DMS114 treated with DMSO at 0.1 percent for 48 hours (cell line): Measurements from ENCODE around the gene EYA4.

Experiments used
- DNase-seq: peaks from one replicate; lab custom pipeline; 2025; ENCODE audit not compliant: unreplicated experiment; lab: John Stamatoyannopoulos, UW

EYA4 gene

GRCh38 chr6:133435065-133435728, 194.0 kb downstream of the EYA4 start:
- DNase-seq: no peak

DNA sequence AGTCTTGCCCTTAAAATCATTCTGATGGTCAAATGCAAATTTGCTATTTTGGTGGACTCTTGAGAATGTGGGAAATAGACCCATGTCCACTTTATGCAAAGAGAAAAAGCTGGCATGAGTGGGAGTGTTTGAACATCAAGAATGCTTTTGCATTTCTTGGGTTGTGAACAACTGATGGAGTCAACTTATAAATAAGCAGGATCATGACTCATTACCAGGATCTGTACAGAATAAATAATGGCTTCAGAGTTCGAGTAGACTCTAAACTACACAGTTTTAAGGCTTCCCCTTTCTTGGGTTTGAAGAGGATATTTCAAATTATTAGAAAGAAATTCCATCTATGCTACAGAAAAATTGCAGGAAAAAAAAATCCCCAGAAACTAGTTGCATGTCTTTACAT, 195.5 kb downstream of the EYA4 start:
- DNase-seq: no peak

- DNase-seq: no peak
Observed at GRCh38 chr6:133441491-133441890, 200.3 kb downstream of the EYA4 start.

- no peak for DNase-seq
Observed at GRCh38 chr6:133446789-133447188, 205.6 kb downstream of the EYA4 start.

DNA sequence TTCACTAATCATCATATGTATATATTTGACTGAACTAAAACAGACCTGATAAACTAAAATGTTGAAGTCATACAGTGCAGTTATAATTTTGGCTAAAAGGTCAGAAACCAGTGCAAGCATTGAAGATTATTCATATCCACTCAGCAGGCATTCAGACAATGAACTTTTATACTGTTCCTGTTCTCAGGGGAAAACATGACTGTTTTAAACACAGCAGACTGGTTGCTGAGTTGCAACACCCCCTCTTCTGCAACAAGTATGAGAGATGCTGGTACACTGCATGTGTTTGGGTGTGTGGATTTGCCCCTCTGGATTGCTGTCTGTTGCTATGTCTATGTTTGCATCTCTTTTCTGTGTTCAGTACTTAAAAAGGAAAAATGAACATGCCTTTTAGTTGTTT, 206.8 kb downstream of the EYA4 start:
- no peak for DNase-seq

GRCh38 chr6:133456439-133456838, 215.3 kb downstream of the EYA4 start:
- DNase-seq: no peak

GRCh38 chr6:133456944-133457343, 215.8 kb downstream of the EYA4 start:
- no peak for DNase-seq

GRCh38 chr6:133460101-133460500, 218.9 kb downstream of the EYA4 start:
- no peak for DNase-seq

GRCh38 chr6:133463790-133464189, 222.6 kb downstream of the EYA4 start:
- no peak for DNase-seq

DNA sequence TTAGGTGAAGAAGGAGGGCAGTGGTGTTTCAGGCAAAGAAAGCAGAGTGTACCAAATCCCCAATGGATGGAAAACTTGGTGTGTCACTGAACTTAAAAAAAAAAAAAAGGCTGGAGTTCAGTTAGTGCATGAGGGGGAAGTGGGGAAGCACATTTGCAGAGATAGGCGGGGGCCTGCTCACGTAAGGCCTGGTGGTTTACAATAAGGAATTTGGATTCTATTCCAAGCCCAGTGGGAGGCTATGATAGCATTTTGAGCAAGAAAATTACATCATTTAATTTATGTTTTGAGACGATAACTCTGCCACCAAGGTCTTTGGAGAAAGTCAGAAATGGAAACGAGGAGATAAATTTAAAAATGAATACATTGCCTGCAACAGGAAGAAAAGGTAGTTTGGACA, 225.5 kb downstream of the EYA4 start:
- no peak for DNase-seq

DNA sequence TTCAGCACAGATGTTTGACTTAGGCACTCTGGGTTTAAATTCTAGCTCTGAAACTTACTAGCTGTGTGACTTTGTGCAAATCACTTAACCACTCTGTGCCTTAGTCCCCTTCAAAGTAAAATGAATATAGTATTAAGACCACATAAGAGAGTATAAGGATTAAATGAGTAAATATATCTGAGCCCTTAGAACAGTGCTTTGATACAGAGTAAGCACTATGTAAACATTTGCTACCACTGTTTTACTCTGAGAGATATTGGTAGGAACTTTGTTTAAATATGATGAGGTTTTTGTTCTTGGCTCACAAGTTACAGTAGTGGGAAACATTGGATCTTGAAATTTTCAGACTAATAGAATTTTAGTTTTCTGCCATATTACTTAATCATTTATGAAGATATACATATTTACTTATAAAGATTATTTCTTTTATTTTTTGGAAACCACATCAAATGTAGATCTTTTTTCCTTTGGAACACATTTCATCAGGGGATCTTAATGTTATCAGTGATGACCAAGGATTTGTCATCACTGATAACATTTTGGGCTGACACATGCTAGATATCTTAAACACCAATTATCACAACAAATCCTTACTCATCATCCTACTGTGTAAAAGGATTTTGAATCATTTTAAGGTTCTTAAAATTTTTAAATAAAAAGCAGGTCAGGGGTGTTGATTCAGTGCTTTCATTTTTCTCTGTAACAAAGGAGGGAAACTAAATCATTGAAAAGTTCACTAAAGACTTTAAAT, 226.2 kb downstream of the EYA4 start:
- no peak for DNase-seq

GRCh38 chr6:133467982-133468380, 226.8 kb downstream of the EYA4 start:
- DNase-seq: no peak

DNA sequence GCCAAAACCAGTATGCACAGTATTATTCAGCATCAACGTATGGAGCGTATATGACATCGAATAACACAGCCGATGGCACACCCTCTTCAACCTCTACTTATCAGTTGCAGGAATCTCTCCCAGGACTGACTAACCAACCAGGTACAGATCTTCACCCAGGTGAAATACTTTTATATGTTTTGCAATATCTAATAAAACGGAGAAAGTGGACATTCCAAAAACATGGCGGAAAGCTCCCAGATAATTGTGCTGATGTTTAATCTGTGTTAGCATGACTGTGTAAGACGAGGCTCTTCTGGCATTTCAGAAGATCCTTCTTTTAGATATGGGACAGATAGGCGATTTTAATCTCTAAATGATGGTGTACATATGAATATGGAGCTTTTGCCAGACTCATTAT, 227.4 kb downstream of the EYA4 start:
- DNase-seq: no peak

- no peak for DNase-seq
Observed at GRCh38 chr6:133474516-133474915, 233.4 kb downstream of the EYA4 start.

- DNase-seq: no peak
Observed at GRCh38 chr6:133478673-133479072, 237.5 kb downstream of the EYA4 start.

- DNase-seq: no peak
Observed at GRCh38 chr6:133487174-133487573, 246.0 kb downstream of the EYA4 start.

- no peak for DNase-seq
Observed at GRCh38 chr6:133495205-133495903, 254.2 kb downstream of the EYA4 start.

GRCh38 chr6:133499662-133500061, 258.5 kb downstream of the EYA4 start:
- no peak for DNase-seq

- DNase-seq: no peak
Observed at GRCh38 chr6:133501675-133502270, 260.6 kb downstream of the EYA4 start.

DNA sequence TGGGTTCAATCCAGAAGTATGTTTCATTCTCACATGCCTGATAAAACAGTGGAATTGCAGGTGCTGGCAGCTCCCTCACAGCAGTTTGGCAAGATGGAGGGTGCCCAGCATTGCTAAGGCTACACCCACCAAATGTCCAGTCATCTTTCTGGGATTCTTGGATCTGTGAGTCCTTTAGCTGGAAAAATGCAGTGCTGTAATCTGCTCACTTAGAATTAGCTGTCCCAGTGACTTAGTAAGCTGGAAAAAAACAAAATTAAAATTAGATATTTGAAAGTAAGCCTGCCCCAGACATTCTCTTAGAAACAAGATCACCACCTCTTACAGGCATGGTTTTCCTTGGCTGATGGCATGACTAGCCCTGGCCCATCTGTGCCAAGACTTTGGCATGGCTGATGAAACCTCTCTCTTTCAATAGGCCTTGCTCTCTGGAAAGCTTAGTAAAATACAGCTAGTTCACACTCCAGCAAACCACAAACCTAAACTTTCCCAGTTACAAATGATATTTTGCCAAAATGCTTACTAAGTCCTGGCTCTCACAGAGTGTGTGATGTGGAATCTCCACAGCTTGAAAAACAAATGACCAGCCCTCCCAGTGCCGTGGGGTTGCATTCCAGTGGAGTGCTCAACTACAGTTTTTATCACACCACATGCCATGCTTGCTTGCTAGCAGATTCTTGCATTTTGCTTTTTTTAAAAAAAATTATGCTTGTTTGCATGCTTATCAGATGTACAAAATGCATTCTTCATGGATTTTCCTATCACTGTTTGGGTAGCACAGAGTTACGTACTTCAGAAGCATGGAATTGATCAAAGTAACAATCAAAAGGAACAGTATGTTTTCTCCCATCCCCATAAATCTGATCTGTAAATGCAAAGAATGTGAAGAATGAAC, 261.5 kb downstream of the EYA4 start:
- DNase-seq: no peak

- DNase-seq: no peak
Observed at GRCh38 chr6:133503336-133503729, 262.2 kb downstream of the EYA4 start.
